Measurements from ENCODE around the gene SUGCT.

SUGCT gene

GRCh38 chr7:40805361-40805760 is 670.6 kb downstream of the SUGCT start:
- no peak for TF ChIP-seq Cebpa-rat (IDR thresholded peaks at IDR 0.05)
- no peak overlapping the region for H3K4me3 ChIP-seq
- H3K4me1 ChIP-seq = peaks cover 10 to 36% (median 29%) of the 10 kb centered on the region in 10 experiments
- H3K36me3 ChIP-seq = no peaks in the 10 kb centered on the region
- H3K9ac ChIP-seq = no peak overlapping the region
- H3K27ac ChIP-seq = no peak overlapping the region
- no peak overlapping the region for H3K4me2 ChIP-seq
- H3K9me3 ChIP-seq (replicated peaks in 1 of 11) = no peaks in the 10 kb centered on the region
- H4K20me1 ChIP-seq = no peaks in the 10 kb centered on the region
- H3K27me3 ChIP-seq = no peaks in the 10 kb centered on the region

- Histone ChIP-seq H3K4me3 (no peak overlapping the region), H4K20me1 (no peaks in the 10 kb centered on the region), H3K36me3 (no peaks in the 10 kb centered on the region), H3K9ac (no peak overlapping the region), H3K27ac (no peak overlapping the region), H3K9me3 (replicated peaks in 1 of 11) (peaks cover 12 to 25% (median 18%) of the 10 kb centered on the region in 11 experiments; a peak in 20 of 22 replicates), H3K27me3 (no peaks in the 10 kb centered on the region), H3K4me1 (peaks cover 0 to 44% (median 20%) of the 10 kb centered on the region in 10 experiments; a peak in 13 of 20 replicates), H3K4me2 (peak overlapping the region in 3 of 11 experiments; percentile 13 to 26 (median 17); a peak in 3 of 22 replicates)
- TF ChIP-seq Cebpa-rat (IDR thresholded peaks at IDR 0.05) = no peak
These were observed 673.7 kb downstream of the SUGCT start for GRCh38 chr7:40808378-40808942.

- Histone ChIP-seq H4K20me1 (no peaks in the 10 kb centered on the region), H3K9me3 (replicated peaks in 1 of 11) (peaks cover 15 to 33% (median 22%) of the 10 kb centered on the region in 11 experiments; a peak in 21 of 22 replicates), H3K4me3 (no peak overlapping the region; a peak in 1 of 20 replicates), H3K36me3 (no peaks in the 10 kb centered on the region), H3K4me1 (peaks cover 0 to 44% (median 20%) of the 10 kb centered on the region in 10 experiments; a peak in 13 of 20 replicates), H3K27me3 (no peaks in the 10 kb centered on the region), H3K4me2 (peak overlapping the region in 9 of 11 experiments; percentile 6 to 67 (median 39); a peak in 15 of 22 replicates), H3K27ac (0 out of 22 replicates have a peak overlapping the region, but pooled peaks of 1 of the 11 experiments have one; percentile 18), H3K9ac (no peak overlapping the region)
- TF ChIP-seq Cebpa-rat (IDR thresholded peaks at IDR 0.05) = no peak
These were observed 675.5 kb downstream of the SUGCT start for GRCh38 chr7:40810274-40810673.

DNA sequence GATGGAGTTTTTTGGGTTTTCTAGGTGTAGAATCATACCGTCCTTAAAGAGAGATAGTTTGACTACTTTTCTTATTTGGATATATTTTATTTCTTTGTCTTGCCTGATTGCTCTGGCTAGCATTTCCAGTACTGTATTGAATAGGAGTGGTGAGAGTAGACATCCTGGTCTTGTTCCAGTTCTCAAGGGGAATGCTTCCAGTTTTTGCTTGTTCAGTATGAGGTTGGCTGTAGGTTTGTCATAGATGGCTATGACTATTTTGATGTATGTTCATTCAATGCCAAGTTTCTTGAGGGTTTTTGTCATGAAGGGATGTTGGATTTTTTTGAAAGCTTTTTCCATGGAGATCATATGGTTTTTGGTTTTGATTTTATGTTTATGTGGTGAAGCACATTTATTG is 676.9 kb downstream of the SUGCT start:
- Histone ChIP-seq H3K4me3 (no peak overlapping the region), H3K9me3 (replicated peaks in 1 of 11) (peaks cover 25 to 43% (median 33%) of the 10 kb centered on the region in 11 experiments), H3K27me3 (no peaks in the 10 kb centered on the region), H3K27ac (no peak overlapping the region), H3K4me1 (peaks cover 0 to 43% (median 20%) of the 10 kb centered on the region in 10 experiments; a peak in 13 of 20 replicates), H4K20me1 (no peaks in the 10 kb centered on the region), H3K9ac (no peak overlapping the region), H3K36me3 (no peaks in the 10 kb centered on the region), H3K4me2 (no peak overlapping the region)
- no peak for TF ChIP-seq Cebpa-rat (IDR thresholded peaks at IDR 0.05)

DNA sequence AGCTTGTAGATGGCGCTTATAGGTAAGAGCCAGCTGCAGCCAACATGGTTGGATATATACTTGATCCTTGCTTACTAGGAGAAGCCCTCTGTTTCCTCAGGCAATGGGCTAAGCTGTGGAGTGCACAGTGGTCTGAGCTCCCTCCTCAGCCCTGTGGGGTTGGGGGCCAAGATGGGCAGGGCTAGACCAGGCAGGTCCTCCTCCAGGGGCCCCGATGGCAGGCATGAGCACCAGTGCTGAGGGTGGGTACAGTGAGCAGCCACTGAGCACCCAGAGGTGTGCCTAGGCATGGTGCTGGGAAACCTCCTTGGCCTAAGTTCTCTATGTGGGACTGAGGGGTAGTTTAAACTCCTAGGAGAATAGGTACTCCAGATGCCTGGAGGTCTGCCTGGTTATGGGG is 680.2 kb downstream of the SUGCT start:
- H3K36me3 ChIP-seq = no peaks in the 10 kb centered on the region
- peaks cover 0 to 12% (median 9%) of the 10 kb centered on the region in 10 experiments; a peak in 12 of 20 replicates for H3K4me1 ChIP-seq
- no peak for TF ChIP-seq Cebpa-rat (IDR thresholded peaks at IDR 0.05)
- H3K27ac ChIP-seq = no peak overlapping the region
- no peaks in the 10 kb centered on the region for H3K27me3 ChIP-seq
- no peak overlapping the region for H3K4me2 ChIP-seq
- peaks cover 25 to 56% (median 42%) of the 10 kb centered on the region in 11 experiments for H3K9me3 ChIP-seq (replicated peaks in 1 of 11)
- no peaks in the 10 kb centered on the region for H4K20me1 ChIP-seq
- H3K4me3 ChIP-seq = no peak overlapping the region
- H3K9ac ChIP-seq = no peak overlapping the region

DNA sequence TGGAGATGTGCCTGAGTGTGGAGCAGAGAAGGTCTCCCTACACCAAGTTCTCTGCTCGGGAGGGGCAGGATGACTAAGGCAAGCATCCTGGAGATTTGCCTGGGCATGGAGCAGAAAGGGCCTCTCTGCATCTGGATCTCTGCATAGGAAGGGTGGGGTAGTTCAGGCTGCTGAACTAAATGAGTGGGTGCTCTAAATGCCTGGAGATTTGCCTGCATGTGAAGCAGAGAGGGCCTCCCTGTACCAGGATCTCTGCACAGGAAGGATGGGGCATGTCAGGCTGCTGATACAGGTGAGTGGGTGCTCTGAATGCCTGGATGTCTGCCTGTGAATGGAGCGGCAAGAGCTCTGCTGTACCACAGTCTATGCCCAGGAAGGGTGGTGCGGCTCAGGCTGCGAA is 680.7 kb downstream of the SUGCT start:
- Histone ChIP-seq H3K27ac (no peak overlapping the region), H3K4me3 (no peak overlapping the region)
- TF ChIP-seq Cebpa-rat (IDR thresholded peaks at IDR 0.05) = no peak

DNA sequence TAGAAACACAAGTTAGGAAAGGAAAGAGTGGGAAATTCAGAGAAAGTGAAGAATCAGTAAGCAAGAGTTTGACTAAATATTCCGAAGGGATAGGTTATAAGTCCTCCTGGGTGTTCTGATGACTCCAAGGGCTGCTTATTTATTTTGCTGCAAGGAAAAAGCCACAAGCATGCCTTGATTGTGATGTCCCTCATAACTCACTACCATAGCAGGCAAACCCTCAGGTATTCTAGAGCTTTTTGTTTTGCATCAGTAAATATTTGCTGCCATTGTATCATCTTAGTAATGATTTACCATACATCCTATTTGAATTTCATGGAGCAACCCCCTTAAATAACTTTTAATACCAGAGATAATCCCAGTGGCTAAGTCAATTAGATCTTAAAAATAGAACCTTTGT is 688.1 kb downstream of the SUGCT start:
- Histone ChIP-seq H3K9me3 (replicated peaks in 1 of 11) (peaks cover 0 to 14% (median 6%) of the 10 kb centered on the region in 11 experiments; a peak in 6 of 22 replicates), H3K4me3 (no peak overlapping the region), H3K27me3 (no peaks in the 10 kb centered on the region), H3K4me2 (no peak overlapping the region), H4K20me1 (no peaks in the 10 kb centered on the region), H3K27ac (no peak overlapping the region), H3K36me3 (no peaks in the 10 kb centered on the region), H3K9ac (no peak overlapping the region), H3K4me1 (peaks cover 0 to 11% (median 8%) of the 10 kb centered on the region in 10 experiments; a peak in 12 of 20 replicates)
- no peak for TF ChIP-seq Cebpa-rat (IDR thresholded peaks at IDR 0.05)

More for the DNA sequence above, 680.7 kb downstream of the SUGCT start:
- H3K36me3 ChIP-seq = no peaks in the 10 kb centered on the region
- no peak overlapping the region for H3K9ac ChIP-seq
- peaks cover 25 to 56% (median 42%) of the 10 kb centered on the region in 11 experiments for H3K9me3 ChIP-seq (replicated peaks in 1 of 11)
- peaks cover 0 to 7% (median 4%) of the 10 kb centered on the region in 10 experiments; a peak in 12 of 20 replicates for H3K4me1 ChIP-seq
- no peaks in the 10 kb centered on the region for H3K27me3 ChIP-seq
- H3K4me2 ChIP-seq = no peak overlapping the region
- H4K20me1 ChIP-seq = no peaks in the 10 kb centered on the region

DNA sequence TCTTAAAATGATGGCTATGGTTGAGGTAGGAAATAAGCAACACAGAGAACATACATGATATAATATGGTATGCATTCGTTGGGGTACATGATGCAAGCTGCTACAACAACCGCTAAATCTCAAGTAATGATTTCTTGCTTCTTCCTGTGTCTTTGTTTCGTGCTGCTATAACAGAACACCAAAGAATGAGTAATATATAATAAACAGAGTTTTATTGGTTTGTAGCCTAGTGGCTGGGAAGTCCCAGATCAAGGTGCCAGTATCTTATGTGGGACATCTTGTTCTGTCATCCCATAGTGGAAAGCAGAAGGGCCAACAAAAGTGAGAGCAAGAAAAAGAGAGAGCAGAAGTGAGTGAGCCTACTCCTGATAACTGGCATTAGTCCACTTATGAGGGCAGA is 689.7 kb downstream of the SUGCT start:
- Histone ChIP-seq H3K4me2 (no peak overlapping the region), H3K9me3 (replicated peaks in 1 of 11) (peaks cover 0 to 7% (median 0%) of the 10 kb centered on the region in 11 experiments; a peak in 2 of 22 replicates), H3K27ac (no peak overlapping the region), H3K9ac (no peak overlapping the region), H3K36me3 (no peaks in the 10 kb centered on the region), H3K4me1 (peaks cover 0 to 11% (median 9%) of the 10 kb centered on the region in 10 experiments; a peak in 12 of 20 replicates), H4K20me1 (no peaks in the 10 kb centered on the region), H3K4me3 (no peak overlapping the region), H3K27me3 (no peaks in the 10 kb centered on the region)
- no peak for TF ChIP-seq Cebpa-rat (IDR thresholded peaks at IDR 0.05)

GRCh38 chr7:40826411-40827221 is 691.8 kb downstream of the SUGCT start:
- peak overlapping the region in 6 of 11 experiments; percentile 5 to 55 (median 30); a peak in 10 of 22 replicates for H3K4me2 ChIP-seq
- H3K36me3 ChIP-seq = no peaks in the 10 kb centered on the region
- peaks cover 0 to 7% (median 0%) of the 10 kb centered on the region in 11 experiments; a peak in 2 of 22 replicates for H3K9me3 ChIP-seq (replicated peaks in 1 of 11)
- no peaks in the 10 kb centered on the region for H4K20me1 ChIP-seq
- no peak overlapping the region for H3K27ac ChIP-seq
- no peak for TF ChIP-seq Cebpa-rat (IDR thresholded peaks at IDR 0.05)
- H3K9ac ChIP-seq = no peak overlapping the region
- H3K27me3 ChIP-seq = no peaks in the 10 kb centered on the region
- H3K4me1 ChIP-seq = peaks cover 0 to 11% (median 9%) of the 10 kb centered on the region in 10 experiments; a peak in 12 of 20 replicates
- H3K4me3 ChIP-seq = no peak overlapping the region
